GM21447 (cell line): Measurements from ENCODE around the gene ZBTB20.

Experiments used
- ATAC-seq: cut with Tn5 transposase; IDR thresholded peaks from one replicate; pipeline ENCODE4 v1.9.1; 2021; ENCODE audit not compliant: unreplicated experiment

The ZBTB20 gene

GRCh38 chr3:114502204-114502603 lies 644.9 kb downstream of the ZBTB20 start:
- ATAC-seq = no peak

DNA sequence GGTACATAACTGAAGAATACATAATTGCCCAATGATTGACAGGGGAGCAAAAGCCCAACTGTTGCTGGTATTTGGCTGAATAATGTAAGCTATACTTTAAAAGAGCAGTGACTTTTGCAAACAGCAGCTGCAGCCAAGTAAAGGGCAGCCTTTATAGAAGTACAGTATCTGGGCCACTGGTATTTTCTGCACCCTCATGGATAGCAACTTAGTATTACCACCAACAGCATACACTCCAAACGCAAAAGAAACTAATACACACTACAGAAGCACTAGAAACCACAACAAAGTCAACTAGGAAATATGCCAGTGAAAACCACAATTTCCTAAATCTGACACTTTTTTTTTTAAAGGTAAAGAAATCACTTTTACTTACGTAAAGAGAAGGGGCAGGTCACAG lies 647.1 kb downstream of the ZBTB20 start:
- ATAC-seq = peak; percentile 62

DNA sequence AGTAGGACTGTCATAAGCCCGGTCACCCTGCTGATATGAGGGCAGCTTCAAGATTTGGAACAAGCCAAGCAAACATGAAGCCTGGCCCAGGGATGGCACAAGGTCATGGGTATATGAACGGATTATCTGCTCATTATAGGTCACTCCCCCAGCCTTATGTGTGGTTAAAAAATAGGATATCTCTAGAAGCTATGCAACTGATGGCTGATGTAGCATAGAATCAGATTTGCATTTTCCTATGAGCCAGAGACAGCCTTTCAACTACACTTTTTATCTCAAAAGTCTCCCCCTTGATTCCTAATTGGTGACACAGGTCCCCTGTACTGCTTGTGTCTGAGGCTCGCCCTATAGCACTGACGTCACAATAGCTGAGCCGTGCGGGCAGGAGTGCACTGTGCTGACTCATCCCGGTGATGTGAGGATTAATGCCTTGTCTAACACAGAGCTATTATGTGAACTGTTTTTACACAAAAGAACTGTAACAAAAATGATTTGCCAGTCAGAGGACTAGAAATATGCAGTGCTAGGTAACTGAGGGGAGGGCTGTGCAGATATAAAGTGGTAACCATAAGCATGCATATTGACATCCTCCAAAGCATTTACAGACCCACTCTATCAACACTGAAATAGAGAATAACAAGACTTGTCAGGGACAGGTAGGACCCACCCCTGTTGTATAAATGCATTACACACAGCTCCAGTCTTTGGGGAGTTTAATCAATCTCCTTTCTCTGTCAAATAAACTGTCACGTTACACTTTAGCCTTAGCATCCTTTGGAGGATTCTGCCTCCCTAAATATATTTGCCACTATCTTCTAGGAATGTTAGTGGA lies 648.3 kb downstream of the ZBTB20 start:
- ATAC-seq = no peak

- ATAC-seq = no peak
Observed at GRCh38 chr3:114496874-114497273, 650.2 kb downstream of the ZBTB20 start.

- ATAC-seq = no peak
Observed at GRCh38 chr3:114496466-114496865, 650.6 kb downstream of the ZBTB20 start.

GRCh38 chr3:114496021-114496434 lies 651.1 kb downstream of the ZBTB20 start:
- no peak for ATAC-seq

- no peak for ATAC-seq
Observed at GRCh38 chr3:114494498-114494897, 652.6 kb downstream of the ZBTB20 start.

DNA sequence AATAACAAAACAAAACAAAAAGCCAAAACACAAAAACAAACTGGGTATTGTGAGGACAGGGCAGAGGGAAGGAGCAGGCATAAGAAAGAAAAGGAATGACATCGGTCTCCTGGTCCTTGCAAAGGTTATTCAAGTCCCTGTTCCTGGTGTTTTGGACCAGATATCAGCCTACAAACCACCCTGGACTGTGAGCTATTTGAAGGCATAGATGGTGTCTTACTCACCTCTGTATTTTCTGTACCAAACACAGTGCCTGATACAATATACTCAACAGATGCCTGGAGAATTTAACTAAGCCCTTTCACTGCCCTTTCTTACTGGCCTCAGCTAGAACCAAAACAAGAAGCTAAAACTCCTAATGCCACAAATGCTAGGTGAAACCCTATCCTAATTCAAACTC lies 656.3 kb downstream of the ZBTB20 start:
- ATAC-seq = no peak

GRCh38 chr3:114487502-114487901 lies 659.6 kb downstream of the ZBTB20 start:
- ATAC-seq = no peak

DNA sequence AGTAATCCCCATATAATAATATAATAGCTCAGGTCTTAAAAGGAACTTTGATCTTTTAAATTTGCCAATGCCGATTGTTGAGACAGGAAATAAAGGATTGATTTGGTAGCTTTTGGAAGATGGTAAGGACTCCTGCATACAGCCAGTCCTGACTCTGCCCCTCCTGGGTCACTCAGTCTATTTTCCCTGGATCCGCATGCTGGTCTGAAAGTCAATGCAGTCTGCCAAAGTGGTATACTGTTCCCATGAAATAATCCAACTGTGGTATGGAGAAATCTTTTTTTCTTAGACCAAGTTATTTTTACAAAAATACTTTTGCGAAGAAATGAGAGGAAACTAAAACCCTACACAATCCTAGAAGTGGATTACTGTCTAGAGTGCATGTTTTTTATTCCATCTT lies 662.2 kb downstream of the ZBTB20 start:
- no peak for ATAC-seq

DNA sequence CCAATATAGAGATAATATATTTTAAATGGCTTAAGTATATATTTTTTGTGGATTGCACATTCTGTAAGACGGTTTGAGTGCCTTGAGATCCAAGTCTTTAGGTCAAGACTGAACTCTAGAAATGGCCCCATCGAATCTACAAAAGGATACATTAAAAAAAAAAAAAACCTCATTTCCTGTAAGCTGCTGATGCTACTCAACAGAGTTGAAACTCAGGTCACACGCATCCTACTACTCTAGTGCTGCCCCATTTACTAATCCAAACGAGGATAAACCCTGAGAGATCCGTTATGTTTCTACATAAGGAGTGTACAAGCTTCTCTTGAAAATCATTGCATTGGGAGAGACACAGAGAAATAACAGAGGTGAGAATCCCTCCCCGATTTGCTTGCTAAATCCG lies 666.0 kb downstream of the ZBTB20 start:
- no peak for ATAC-seq

DNA sequence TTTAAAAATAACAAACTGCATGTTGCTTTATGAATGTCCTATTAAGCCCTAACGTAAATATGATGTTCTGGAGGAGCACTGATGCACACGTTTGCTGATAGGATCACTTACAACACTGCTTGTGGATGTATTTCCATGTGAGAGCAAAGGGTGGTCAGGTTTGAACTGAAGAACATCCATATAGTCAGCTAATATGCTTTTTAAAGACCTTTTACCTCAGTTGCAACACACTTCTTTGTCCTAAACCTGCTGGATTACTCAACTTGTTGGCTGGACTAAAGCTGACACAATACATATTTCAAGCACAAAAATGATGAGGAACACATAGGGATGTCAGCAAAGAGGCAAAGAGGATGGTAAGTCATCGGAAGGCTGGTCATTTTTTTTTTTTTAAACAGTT lies 666.6 kb downstream of the ZBTB20 start:
- ATAC-seq = no peak

DNA sequence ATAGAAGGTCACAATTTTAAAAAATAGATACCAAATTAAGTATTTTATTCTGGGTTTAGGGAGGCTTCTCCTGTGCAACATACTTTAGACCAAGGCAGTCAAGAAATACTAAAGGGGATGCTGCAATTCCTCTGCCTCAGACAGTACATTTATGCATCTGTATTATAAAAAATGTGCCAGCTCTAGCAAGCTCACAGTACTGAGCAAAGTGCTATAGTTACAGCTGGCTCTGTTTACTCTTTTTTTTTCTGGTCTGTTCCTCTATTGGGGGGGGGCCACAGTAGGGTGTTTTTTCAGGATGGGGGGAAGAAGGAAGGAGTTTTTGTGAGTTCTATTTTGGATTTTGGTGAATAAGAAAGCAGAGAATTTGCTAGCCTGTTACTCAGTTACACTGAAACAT lies 668.3 kb downstream of the ZBTB20 start:
- ATAC-seq = no peak

DNA sequence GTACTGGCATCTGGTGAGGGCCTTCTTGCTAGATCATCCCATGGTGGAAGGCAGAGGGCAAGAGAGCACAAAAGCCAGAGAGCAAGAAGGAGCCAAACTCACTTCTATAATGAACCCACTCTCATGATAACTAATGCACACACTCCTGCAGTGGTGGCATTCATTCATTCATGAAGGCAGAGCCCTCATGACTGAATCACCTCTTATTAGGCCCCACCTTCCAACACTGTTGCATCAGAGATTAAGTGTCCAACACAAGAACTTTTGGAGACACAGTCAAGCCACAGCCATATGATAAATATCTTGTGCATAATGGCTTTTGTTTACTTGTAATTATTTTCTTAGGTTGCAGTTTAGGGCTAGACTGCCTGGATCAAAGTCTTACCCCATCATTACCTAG lies 670.6 kb downstream of the ZBTB20 start:
- no peak for ATAC-seq

GRCh38 chr3:114471478-114471877 lies 675.6 kb downstream of the ZBTB20 start:
- ATAC-seq = no peak

DNA sequence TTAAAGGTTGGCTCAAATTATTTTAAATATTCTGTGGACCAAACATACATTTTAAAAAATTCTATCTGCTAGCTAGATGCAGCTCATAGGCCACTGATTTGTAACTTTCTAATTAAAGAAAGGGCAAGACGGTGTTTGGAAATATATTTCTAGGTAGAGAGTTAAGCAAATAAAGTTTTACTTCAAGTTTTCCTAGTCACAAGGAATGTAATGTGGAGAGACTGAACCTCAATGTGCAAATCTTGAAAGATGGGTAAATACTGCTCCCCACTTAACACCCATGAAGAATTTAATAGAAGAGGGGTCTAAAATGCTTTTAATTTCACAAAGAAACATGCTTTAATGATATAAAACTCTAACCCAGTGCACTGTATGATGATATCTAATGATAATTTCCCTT lies 678.0 kb downstream of the ZBTB20 start:
- ATAC-seq = no peak

- no peak for ATAC-seq
Observed at GRCh38 chr3:114466816-114467215, 680.3 kb downstream of the ZBTB20 start.

GRCh38 chr3:114466251-114466650 lies 680.8 kb downstream of the ZBTB20 start:
- no peak for ATAC-seq

DNA sequence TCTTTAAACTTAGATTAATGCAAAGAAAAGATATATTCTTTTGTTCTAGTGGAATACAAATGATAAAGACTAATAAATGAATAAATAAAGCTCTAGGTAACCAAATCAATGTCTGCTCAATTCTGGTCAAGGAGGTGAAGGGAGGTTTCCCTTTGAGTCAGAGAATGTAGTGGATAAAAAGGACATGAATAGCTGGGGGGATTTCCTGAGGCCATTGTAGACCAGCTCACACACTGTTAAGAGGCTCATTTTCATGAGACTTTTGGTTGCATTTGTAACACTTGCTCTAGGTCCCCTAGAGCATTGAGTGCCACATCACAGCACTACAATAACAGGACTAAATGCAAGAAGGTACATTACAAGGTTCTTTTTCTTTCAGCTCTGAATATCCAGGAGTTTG lies 682.5 kb downstream of the ZBTB20 start:
- peak; percentile 86 for ATAC-seq

- no peak for ATAC-seq
Observed at GRCh38 chr3:114462750-114463149, 684.3 kb downstream of the ZBTB20 start.

DNA sequence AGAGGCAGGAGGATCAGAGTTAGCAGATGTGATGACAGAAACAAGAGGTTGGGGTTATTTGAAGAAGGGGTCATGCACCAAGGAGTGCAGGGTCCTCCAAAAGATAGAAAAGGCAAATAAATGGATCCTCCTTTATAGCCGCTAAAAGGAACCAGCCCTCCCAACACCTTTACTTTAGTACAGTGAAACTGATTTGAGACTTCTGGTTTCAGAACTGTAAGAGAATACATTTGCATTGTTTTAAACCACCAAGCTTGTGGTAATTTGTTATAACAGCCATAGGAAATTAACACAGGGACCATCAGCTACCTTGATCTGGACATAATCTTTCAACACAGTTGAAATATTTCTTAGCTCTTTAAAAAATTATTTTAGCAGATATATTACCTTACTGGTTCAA lies 686.6 kb downstream of the ZBTB20 start:
- ATAC-seq = peak; percentile 52

GRCh38 chr3:114456742-114457141 lies 690.3 kb downstream of the ZBTB20 start:
- ATAC-seq = peak; percentile 70

DNA sequence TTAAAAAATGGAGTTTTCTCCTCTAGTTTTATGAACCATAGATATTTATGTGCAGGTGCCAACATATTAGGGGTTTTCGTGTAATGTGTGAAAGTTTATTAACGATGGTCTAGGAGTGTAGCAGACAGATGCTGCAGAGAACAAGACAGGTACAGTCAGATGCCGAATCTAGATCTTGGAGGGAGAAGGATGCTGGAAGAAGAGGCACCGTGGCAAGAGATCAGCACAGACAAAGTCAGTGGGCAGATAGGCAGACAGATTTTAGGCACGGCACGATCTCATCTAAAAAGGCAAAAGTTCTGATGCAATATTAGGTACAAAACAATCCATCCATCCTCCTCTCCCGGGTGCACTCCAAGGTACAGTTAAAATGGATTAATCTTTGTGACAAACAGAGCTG lies 691.7 kb downstream of the ZBTB20 start:
- ATAC-seq = no peak
